22Rv1 (cell line): ENCODE measurements around the gene NUDT4B.
"Not testable (repeated sequence)": the region's sequence is repeated elsewhere in the genome, so short reads cannot be mapped to it uniquely, and the experiment has no call there.

Source experiments
- ZFX ChIP-seq: fragments of 450-650 bp; IDR thresholded peaks from 2 replicates; pipeline ENCODE4 v1.6.1; 2017; ENCODE audit warnings: antibody characterized with exemption, borderline replicate concordance
- TF ChIP-seq, protein P1 (sequence below): fragments of 450-650 bp; IDR thresholded peaks from 2 replicates; pipeline ENCODE4 v1.5.1; 2017; ENCODE audit warnings: mild to moderate bottlenecking

DNA sequence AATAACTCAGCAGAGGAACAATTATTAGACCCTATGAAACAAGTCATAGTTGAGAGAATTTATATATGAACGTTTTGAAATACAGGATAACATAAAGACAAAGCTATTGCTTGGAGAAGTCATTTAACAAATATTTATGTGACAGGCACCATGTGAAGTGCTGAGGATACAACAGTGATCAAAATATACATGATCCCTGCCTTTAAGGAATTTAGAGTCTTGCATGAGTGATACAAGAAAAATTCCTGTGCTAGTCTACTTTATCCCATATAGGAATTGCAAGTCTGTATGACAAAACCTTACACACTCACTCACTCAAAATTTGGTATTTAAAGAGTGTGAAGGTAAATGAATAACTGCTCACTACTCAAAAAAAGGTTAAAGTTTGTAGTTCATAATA lies 25.5 kb downstream of the NUDT4B start:
- TF ChIP-seq, protein P1, sequence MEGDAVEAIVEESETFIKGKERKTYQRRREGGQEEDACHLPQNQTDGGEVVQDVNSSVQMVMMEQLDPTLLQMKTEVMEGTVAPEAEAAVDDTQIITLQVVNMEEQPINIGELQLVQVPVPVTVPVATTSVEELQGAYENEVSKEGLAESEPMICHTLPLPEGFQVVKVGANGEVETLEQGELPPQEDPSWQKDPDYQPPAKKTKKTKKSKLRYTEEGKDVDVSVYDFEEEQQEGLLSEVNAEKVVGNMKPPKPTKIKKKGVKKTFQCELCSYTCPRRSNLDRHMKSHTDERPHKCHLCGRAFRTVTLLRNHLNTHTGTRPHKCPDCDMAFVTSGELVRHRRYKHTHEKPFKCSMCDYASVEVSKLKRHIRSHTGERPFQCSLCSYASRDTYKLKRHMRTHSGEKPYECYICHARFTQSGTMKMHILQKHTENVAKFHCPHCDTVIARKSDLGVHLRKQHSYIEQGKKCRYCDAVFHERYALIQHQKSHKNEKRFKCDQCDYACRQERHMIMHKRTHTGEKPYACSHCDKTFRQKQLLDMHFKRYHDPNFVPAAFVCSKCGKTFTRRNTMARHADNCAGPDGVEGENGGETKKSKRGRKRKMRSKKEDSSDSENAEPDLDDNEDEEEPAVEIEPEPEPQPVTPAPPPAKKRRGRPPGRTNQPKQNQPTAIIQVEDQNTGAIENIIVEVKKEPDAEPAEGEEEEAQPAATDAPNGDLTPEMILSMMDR, result not testable (repeated sequence)
- not testable (repeated sequence) for TF ChIP-seq ZFX
